Measurements from ENCODE around the gene XPC. TPM values are rescaled to one million over a fixed set of nuclear protein-coding genes. Genes with fewer than 3 reads are reported as not detected.

XPC gene
- total and polyA plus RNA-seq, 12 donors, result 7.3 to 15.8 (median 9.8) TPM

- Histone ChIP-seq H3K4me3 (no peak overlapping the region), H3K27me3 (no peaks in the 10 kb centered on the region), H3K4me1 (peaks cover 0 to 15% (median 9%) of the 10 kb centered on the region in 9 donors), H3K36me3 (peaks cover 0 to 73% (median 24%) of the 10 kb centered on the region in 9 donors), H3K27ac (no peak overlapping the region), H3K9me3 (no peaks in the 10 kb centered on the region)
- WGBS, 2 donors, result 60 to 66% methylated on average over 2 of the region's 2 CpGs
- DNase-seq, result no peak
- intact Hi-C loops (cut with DNase I), result no loop called here
- no peak for TF ChIP-seq CTCF (IDR thresholded peaks at IDR 0.05)
- no peak for ATAC-seq
Measured at GRCh38 chr3:14183015-14183577, 4.7 kb upstream of the XPC start.

GRCh38 chr3:14181253-14181652, 2.9 kb upstream of the XPC start:
- Histone ChIP-seq H3K27ac (no peak overlapping the region), H3K36me3 (peaks cover 0 to 55% (median 21%) of the 10 kb centered on the region in 9 donors), H3K4me3 (no peak overlapping the region), H3K27me3 (no peaks in the 10 kb centered on the region), H3K4me1 (peaks cover 5 to 32% (median 23%) of the 10 kb centered on the region in 9 donors), H3K9me3 (no peaks in the 10 kb centered on the region)
- intact Hi-C loops (cut with DNase I), result no loop called here
- ATAC-seq (no peak), DNase-seq (no peak)
- WGBS, 2 donors, result 96 to 97% methylated on average over 3 of the region's 3 CpGs
- TF ChIP-seq CTCF (IDR thresholded peaks at IDR 0.05), result no peak

GRCh38 chr3:14179795-14180194, 1.4 kb upstream of the XPC start:
- DNase-seq (no peak), ATAC-seq (no peak)
- H3K27me3 ChIP-seq, result no peaks in the 10 kb centered on the region
- intact Hi-C loops (cut with DNase I), result loop anchor here in 6 of 10 donors (2.0 to 10.0 kb wide), 5 partner anchors 35 to 285 kb away; partner anchors contain the start of genes TMEM43 (in 4 of the 6) and CHCHD4 (in 2 of the 6)
- no peak overlapping the region for H3K4me3 ChIP-seq
- 95 to 100% methylated on average over 1 of the region's 1 CpG for WGBS, 2 donors
- H3K9me3 ChIP-seq, result no peaks in the 10 kb centered on the region
- H3K4me1 ChIP-seq, result peaks cover 5 to 45% (median 24%) of the 10 kb centered on the region in 9 donors
- H3K27ac ChIP-seq, result no peak overlapping the region
- TF ChIP-seq CTCF (IDR thresholded peaks at IDR 0.05), result no peak
- peaks cover 0 to 40% (median 17%) of the 10 kb centered on the region in 9 donors for H3K36me3 ChIP-seq

GRCh38 chr3:14179114-14179465, 689 bp upstream of the XPC start:
- Histone ChIP-seq H3K9me3 (no peaks in the 10 kb centered on the region), H3K27ac (peak overlapping the region in 9 of 10 donors; percentile 65 to 97 (median 95)), H3K36me3 (peaks cover 0 to 33% (median 15%) of the 10 kb centered on the region in 9 donors), H3K4me3 (peak overlapping the region; percentile 35 to 87 (median 75)), H3K4me1 (peaks cover 5 to 50% (median 29%) of the 10 kb centered on the region in 9 donors), H3K27me3 (no peaks in the 10 kb centered on the region)
- no peak for ATAC-seq
- intact Hi-C loops (cut with DNase I), result loop anchor here in 6 of 10 donors (2.0 to 10.0 kb wide), 5 partner anchors 34 to 284 kb away; partner anchors contain the start of genes TMEM43 (in 4 of the 6) and CHCHD4 (in 2 of the 6)
- no peak for TF ChIP-seq CTCF (IDR thresholded peaks at IDR 0.05)
- WGBS, 2 donors, result 3 to 4% methylated on average over 3 of the region's 3 CpGs
- DNase-seq, result no peak
